ACC112 (cell line): ENCODE measurements around the gene OR2G2.

Experiments
- H2AFZ ChIP-seq: fragments of 200-600 bp; sonication (generic); one replicate; pipeline ENCODE4 v1.6.0; 2017; ENCODE audit warnings: antibody characterized with exemption, low read length; ENCODE audit not compliant: unreplicated experiment
- H3K27ac ChIP-seq: fragments of 200-600 bp; sonication (generic); 2 replicates; pipeline ENCODE4 v1.5.1; 2014; ENCODE audit warnings: low read depth, mild to moderate bottlenecking, antibody characterized with exemption, low read length, moderate library complexity
- H3K27me3 ChIP-seq: fragments of 200-600 bp; sonication (generic); 2 replicates; pipeline ENCODE4 v1.6.1; 2014; ENCODE audit warnings: mild to moderate bottlenecking, antibody characterized with exemption, low read length, moderate library complexity, mixed read lengths; ENCODE audit not compliant: insufficient read depth
- H3K36me3 ChIP-seq: fragments of 200-600 bp; sonication (generic); 2 replicates; pipeline ENCODE4 v1.6.1; 2016; ENCODE audit warnings: mild to moderate bottlenecking, antibody characterized with exemption, low read length, moderate library complexity, mixed read lengths; ENCODE audit not compliant: insufficient read depth
- H3K4me1 ChIP-seq: fragments of 200-600 bp; sonication (generic); one replicate; pipeline ENCODE4 v1.6.1; 2016; ENCODE audit warnings: low read length, mixed read lengths; ENCODE audit not compliant: insufficient read depth, unreplicated experiment, control insufficient read depth
- H3K4me3 ChIP-seq: fragments of 200-600 bp; sonication (generic); 2 replicates; pipeline ENCODE4 v1.5.1; 2014; ENCODE audit warnings: mild to moderate bottlenecking, low read depth, low read length
- H3K79me2 ChIP-seq: fragments of 200-600 bp; sonication (generic); one replicate; pipeline ENCODE4 v1.6.0; 2016; ENCODE audit warnings: low read length; ENCODE audit not compliant: control insufficient read depth, unreplicated experiment, insufficient read depth

The OR2G2 gene, protein sequence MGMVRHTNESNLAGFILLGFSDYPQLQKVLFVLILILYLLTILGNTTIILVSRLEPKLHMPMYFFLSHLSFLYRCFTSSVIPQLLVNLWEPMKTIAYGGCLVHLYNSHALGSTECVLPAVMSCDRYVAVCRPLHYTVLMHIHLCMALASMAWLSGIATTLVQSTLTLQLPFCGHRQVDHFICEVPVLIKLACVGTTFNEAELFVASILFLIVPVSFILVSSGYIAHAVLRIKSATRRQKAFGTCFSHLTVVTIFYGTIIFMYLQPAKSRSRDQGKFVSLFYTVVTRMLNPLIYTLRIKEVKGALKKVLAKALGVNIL

DNA sequence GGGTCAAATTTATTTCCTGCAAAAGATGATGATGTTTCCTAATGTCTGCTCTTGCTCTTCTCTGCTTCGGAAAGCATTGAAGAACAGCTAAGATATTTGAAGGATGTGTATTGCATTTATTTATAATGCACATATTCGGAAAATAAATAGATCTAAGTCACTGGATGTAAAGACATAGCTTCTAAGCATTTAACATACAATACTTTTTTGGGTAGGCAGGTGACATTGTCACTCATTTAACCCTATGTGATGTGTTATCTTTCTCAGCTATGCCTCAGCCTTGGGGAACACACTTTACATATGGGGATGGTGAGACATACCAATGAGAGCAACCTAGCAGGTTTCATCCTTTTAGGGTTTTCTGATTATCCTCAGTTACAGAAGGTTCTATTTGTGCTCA is at the start of gene OR2G2:
OR2G2 (plus strand) TSS at position 301 of the 400 bp plus-strand sequence; CDS start at position 301, 0 bp downstream.
- no peaks in the 10 kb centered on the region for H3K79me2 ChIP-seq
- no peaks in the 10 kb centered on the region for H3K27me3 ChIP-seq
- H3K4me3 ChIP-seq: no peak within 1 kb of the TSS
- H3K36me3 ChIP-seq: no peaks in the 10 kb centered on the region
- H2AFZ ChIP-seq: no peak within 1 kb of the TSS
- no peaks in the 10 kb centered on the region for H3K4me1 ChIP-seq
- H3K27ac ChIP-seq: no peak within 1 kb of the TSS

DNA sequence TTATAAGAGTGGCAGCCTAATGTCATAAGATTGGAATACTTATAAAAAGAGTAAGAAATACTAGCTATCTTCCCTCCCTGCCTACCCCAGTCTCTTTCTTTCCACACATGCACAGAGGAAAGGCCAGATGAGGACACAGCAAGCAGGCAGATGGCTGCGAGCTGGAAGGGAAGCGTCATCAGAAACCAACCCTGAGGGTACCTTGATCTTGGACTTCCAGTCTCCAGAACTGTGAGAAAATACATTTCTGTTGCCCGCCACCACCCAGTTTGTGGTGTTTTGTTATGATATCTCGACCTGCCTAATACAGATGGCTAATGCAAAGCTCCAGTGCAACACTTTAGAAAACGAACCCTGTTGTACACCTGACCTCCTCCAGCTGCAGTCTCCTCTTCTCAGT is 49.6 kb upstream of the OR2G2 start:
- Histone ChIP-seq H3K27me3 (no peaks in the 10 kb centered on the region), H3K4me1 (no peaks in the 10 kb centered on the region), H3K79me2 (no peaks in the 10 kb centered on the region), H3K4me3 (no peak overlapping the region), H2AFZ (no peak overlapping the region), H3K27ac (no peak overlapping the region), H3K36me3 (no peaks in the 10 kb centered on the region)

DNA sequence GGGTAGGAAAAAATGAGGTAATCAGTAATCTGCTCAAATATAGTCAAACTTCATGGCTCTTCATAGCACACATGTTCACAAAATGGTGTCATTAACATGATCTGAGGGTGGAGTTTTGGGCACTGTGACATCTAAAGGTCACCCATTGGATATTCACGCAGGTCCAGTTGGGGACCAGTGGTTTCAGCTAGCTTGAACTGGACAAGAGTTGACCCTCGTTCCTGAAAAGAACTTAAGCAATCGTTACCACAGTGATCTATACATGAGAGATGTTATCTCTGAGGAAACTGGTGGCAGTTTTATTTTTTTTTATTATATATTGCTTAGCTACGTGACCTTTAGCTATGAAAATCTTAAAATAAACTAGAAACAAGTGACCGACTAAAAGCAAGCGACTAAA is 48.9 kb upstream of the OR2G2 start:
- Histone ChIP-seq H2AFZ (no peak overlapping the region), H3K4me1 (no peaks in the 10 kb centered on the region), H3K36me3 (no peaks in the 10 kb centered on the region), H3K79me2 (no peaks in the 10 kb centered on the region), H3K27me3 (no peaks in the 10 kb centered on the region), H3K27ac (no peak overlapping the region), H3K4me3 (no peak overlapping the region)

DNA sequence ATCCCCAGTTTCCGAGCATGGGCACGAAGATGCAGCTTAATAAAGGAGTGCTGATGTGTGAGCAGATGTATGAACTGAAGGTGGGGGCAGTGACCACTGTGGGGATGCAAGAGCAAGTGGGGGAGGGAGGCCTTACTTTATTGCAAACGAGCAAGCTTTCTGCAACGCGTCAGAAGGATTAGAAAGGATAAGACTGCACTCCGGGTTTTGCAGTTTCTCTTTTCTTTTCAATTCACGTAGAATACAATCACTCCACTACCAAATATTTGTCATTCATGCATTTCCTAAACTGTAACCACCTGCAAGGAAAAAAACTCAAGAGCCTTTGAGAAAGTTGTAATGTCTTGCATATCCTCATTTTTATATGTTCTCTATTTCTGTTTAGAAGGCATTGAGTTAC is 47.6 kb upstream of the OR2G2 start:
- Histone ChIP-seq H3K4me1 (no peaks in the 10 kb centered on the region), H3K79me2 (no peaks in the 10 kb centered on the region), H3K36me3 (no peaks in the 10 kb centered on the region), H3K27ac (no peak overlapping the region), H3K4me3 (no peak overlapping the region), H3K27me3 (no peaks in the 10 kb centered on the region), H2AFZ (no peak overlapping the region)

DNA sequence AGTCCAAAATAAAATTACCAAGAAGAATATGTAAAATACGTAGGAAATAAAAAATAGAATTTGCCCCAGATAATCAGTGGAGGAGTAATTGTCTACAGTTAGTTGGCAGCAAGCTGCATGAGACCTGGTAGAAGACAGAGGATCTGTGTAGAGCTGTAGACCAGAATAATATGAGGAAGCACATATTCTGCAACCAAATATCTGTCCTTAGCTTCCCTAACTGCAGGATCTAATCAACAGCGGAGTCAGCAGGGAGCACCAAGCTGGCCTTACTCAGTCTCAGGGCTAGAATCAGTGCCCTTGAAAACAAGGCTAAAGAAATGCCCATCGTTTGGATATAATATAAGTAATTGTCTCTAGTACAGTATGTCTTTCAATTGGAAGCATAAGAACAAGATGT is 45.3 kb upstream of the OR2G2 start:
- H3K4me1 ChIP-seq: no peaks in the 10 kb centered on the region
- H3K4me3 ChIP-seq: no peak overlapping the region
- H3K27ac ChIP-seq: no peak overlapping the region
- H3K36me3 ChIP-seq: no peaks in the 10 kb centered on the region
- H3K79me2 ChIP-seq: no peaks in the 10 kb centered on the region
- no peaks in the 10 kb centered on the region for H3K27me3 ChIP-seq
- H2AFZ ChIP-seq: no peak overlapping the region

DNA sequence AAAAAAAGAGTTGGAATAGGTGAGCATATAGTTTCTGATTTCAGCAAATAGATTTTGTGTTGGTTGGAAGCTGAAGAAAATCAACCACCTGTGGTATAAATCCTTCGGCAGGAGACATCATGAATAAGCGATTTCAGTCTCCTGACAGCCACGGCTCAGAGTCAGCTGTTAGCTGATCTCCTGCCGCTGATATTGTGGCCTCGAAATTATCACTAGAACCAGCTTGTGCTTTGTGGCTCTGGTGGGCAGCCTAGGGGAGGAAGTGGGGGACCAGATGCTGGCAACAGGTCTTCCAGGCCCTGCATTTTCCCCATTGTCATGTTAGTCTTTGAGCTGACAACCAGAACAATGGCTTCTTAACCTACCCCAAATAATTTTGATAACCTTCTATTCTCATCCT is 40.1 kb upstream of the OR2G2 start:
- H3K36me3 ChIP-seq: no peaks in the 10 kb centered on the region
- H3K27ac ChIP-seq: no peak overlapping the region
- no peaks in the 10 kb centered on the region for H3K27me3 ChIP-seq
- H3K79me2 ChIP-seq: no peaks in the 10 kb centered on the region
- no peak overlapping the region for H2AFZ ChIP-seq
- no peaks in the 10 kb centered on the region for H3K4me1 ChIP-seq
- H3K4me3 ChIP-seq: no peak overlapping the region

DNA sequence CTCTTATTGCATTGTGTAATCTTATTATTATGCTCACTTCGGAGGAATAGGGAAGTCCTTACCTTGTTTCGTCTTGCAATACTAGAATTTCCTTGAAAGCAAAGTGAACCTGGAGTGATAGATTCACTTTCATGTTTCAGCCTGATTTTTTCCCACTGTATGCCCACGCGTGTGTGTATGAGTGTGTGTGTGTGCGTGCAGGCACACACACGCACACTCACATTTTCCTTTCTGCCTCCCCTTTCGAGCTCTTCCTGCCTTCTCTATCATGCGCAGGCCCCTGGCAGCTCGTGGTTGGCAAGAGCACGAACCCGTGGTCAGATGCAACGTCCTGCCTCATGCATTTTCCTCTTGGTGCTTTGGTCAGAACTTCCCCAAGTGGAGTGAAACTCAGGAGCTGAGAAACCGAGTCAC is 39.4 kb upstream of the OR2G2 start, which contains the start of gene GCSAML:
GCSAML (plus strand) TSS at position 366 of the 414 bp plus-strand sequence. CDS start 58 bp downstream, outside the sequence.
- Histone ChIP-seq H3K27ac (no peak within 1 kb of the TSS), H3K4me3 (no peak within 1 kb of the TSS), H3K27me3 (no peaks in the 10 kb centered on the region), H2AFZ (no peak within 1 kb of the TSS), H3K36me3 (no peaks in the 10 kb centered on the region), H3K4me1 (no peaks in the 10 kb centered on the region), H3K79me2 (no peaks in the 10 kb centered on the region)

DNA sequence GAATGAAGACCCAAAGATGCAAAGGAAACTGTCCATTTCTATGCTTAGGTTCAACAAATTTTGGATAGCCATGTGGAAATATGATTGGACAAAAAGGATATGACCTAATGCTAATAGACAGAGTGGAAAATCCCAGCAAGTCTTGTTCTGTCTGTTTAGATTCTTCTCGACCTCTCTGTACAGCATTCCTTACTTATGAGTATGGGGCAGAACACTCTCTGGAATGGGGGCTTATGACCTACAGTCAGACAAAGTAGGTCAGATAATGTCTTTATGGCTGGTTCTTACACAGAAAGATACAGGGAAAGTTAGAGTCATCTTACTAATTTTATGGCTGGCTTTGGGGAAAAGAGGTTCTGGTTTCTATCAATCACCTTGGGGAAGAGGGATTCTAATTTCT is 36.4 kb upstream of the OR2G2 start:
- Histone ChIP-seq H3K27me3 (no peaks in the 10 kb centered on the region), H2AFZ (no peak overlapping the region), H3K4me1 (no peaks in the 10 kb centered on the region), H3K36me3 (no peaks in the 10 kb centered on the region), H3K27ac (no peak overlapping the region), H3K4me3 (no peak overlapping the region), H3K79me2 (no peaks in the 10 kb centered on the region)

DNA sequence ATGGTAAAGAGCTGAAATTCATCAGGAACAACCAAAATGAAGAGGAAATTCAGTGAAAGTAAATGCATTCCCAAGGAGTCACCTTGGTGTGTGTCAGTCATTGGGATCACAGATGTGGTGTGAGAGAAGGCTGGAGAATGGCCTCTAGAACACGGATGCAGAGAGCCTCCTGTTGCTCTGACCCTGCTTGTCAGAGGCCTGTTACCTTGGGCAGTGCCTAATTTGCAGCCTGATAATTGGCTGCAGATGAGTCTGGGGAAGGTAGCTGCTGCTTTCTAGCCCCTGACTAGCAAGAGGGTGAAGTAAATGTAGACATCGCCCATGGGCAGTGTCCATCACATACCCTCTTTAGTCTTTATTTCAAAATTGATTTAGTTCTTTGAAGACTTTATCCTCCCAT is 35.9 kb upstream of the OR2G2 start:
- Histone ChIP-seq H3K4me1 (no peaks in the 10 kb centered on the region), H3K27ac (no peak overlapping the region), H3K27me3 (no peaks in the 10 kb centered on the region), H3K79me2 (no peaks in the 10 kb centered on the region), H3K36me3 (no peaks in the 10 kb centered on the region), H3K4me3 (no peak overlapping the region), H2AFZ (no peak overlapping the region)

DNA sequence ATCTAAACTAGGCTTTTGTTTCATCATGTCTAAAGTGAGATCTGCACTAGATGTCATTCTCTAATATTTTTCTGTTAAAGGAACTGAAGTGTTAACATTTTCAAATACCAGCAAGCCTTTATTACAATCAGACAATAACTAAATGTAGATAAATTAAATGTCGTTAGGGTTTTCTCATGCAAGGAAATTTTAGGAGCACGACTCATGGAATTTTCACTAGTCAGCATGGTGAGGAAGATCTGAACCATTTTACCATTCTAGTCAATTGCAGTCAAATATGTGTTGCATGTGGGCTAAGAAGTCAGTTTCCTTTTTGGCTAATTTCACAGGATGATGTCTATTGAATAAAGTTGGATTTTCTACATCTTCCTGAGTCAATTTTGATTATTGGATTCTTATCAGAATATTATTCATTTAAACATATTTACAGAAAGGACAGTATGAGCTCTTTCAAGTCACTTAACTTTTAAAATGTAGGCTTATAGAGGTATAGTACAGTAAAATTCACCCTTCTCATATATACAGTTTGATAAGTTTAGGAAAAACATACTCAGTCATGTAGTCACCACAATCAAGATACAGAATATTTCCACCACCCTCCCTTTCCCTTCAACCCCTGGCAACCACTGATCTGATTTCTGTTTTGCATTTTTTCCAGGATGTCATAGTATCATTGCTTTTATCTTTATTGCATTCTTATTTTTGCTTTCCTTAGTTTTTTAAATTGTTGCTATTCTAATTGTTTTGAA is 30.1 kb upstream of the OR2G2 start:
- H3K4me1 ChIP-seq: no peaks in the 10 kb centered on the region
- H3K27me3 ChIP-seq: no peaks in the 10 kb centered on the region
- no peak overlapping the region for H3K27ac ChIP-seq
- H3K79me2 ChIP-seq: no peaks in the 10 kb centered on the region
- H3K4me3 ChIP-seq: no peak overlapping the region
- H2AFZ ChIP-seq: no peak overlapping the region
- H3K36me3 ChIP-seq: no peaks in the 10 kb centered on the region

DNA sequence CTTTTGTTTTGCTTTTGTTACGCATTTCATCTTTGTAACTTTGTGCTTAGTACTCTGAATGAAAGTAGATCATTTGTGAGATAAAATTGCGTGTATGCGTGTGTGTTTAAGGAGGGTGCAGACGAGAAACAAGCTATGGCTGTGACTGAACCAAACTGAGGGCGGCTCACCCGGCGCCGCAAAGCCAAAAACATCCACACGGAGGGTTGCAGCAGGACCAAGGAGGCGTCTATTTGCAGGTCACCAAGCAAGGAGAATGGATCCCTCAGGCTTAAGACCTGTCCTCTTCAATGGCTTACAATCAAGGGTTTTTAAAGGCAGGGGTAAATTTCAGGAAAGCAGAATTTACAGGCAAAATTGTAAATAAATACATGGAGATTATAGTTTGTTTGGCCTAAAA is 26.4 kb upstream of the OR2G2 start:
- no peak overlapping the region for H3K27ac ChIP-seq
- no peaks in the 10 kb centered on the region for H3K36me3 ChIP-seq
- no peaks in the 10 kb centered on the region for H3K79me2 ChIP-seq
- H3K4me1 ChIP-seq: no peaks in the 10 kb centered on the region
- H3K27me3 ChIP-seq: no peaks in the 10 kb centered on the region
- no peak overlapping the region for H3K4me3 ChIP-seq
- no peak overlapping the region for H2AFZ ChIP-seq
